Fibroblast of lung (primary cell): ENCODE data around the gene CLTC. TPM values are rescaled to one million over a fixed set of nuclear protein-coding genes. Genes with fewer than 3 reads are reported as not detected.

Source experiments
- DNase-seq, 2 donors: peaks; one replicate each; pipeline versions ENCODE4 v3.0.0 to v3.0.0-alpha.2; 2010; ENCODE audit warnings: low read depth in 2 of 2
- H2AFZ ChIP-seq: 2 replicates; pipeline ENCODE4 v1.5.1; 2012; ENCODE audit warnings: low read length, control low read depth, inconsistent platforms
- H3K27ac ChIP-seq: 2 replicates; pipeline ENCODE4 v1.5.1; 2011; ENCODE audit warnings: low read length, control low read depth; ENCODE audit not compliant: insufficient read depth
- H3K27me3 ChIP-seq: 2 replicates; pipeline ENCODE4 v1.5.1; 2011; ENCODE audit warnings: mild to moderate bottlenecking, low read length; ENCODE audit not compliant: control insufficient read depth, insufficient read depth
- H3K36me3 ChIP-seq: 2 replicates; pipeline ENCODE4 v1.5.1; 2011; ENCODE audit warnings: low read length; ENCODE audit not compliant: control insufficient read depth, insufficient read depth
- H3K4me1 ChIP-seq: 2 replicates; pipeline ENCODE4 v1.5.1; 2011; ENCODE audit warnings: low read length; ENCODE audit not compliant: control insufficient read depth, insufficient read depth; ENCODE audit errors: extremely low read depth
- H3K4me2 ChIP-seq: 2 replicates; pipeline ENCODE4 v1.5.1; 2011; ENCODE audit warnings: low read length, control low read depth; ENCODE audit not compliant: insufficient read depth; ENCODE audit errors: extremely low read depth
- H3K4me3 ChIP-seq, 4 experiments: fragments of 200-600 bp in 1 of 4; sonication (generic) in 1 of 4; replicated peaks in 1 of 4; 2 replicates each; pipeline ENCODE4 v1.5.1; 2011 to 2016; ENCODE audit warnings: low read length in 4 of 4, low read depth in 3 of 4, mild to moderate bottlenecking in 3 of 4, control low read depth in 2 of 4, inconsistent platforms in 1 of 4, mixed read lengths in 1 of 4; ENCODE audit not compliant: insufficient read depth in 1 of 4; ENCODE audit errors: control extremely low read depth in 1 of 4
- H3K79me2 ChIP-seq: 2 replicates; pipeline ENCODE4 v1.5.1; 2012; ENCODE audit warnings: mild to moderate bottlenecking, low read length, inconsistent platforms; ENCODE audit not compliant: control insufficient read depth, insufficient read depth
- H3K9ac ChIP-seq: 2 replicates; pipeline ENCODE4 v1.5.1; 2011; ENCODE audit warnings: mild to moderate bottlenecking, low read length, control low read depth; ENCODE audit not compliant: insufficient read depth
- H3K9me3 ChIP-seq: 2 replicates; pipeline ENCODE4 v1.5.1; 2012; ENCODE audit warnings: low read depth, low read length; ENCODE audit not compliant: control insufficient read depth, insufficient read depth
- H4K20me1 ChIP-seq: 2 replicates; pipeline ENCODE4 v1.5.1; 2011; ENCODE audit warnings: low read length; ENCODE audit not compliant: control insufficient read depth, insufficient read depth; ENCODE audit errors: extremely low read depth
- EZH2 ChIP-seq: IDR thresholded peaks from 2 replicates; pipeline ENCODE4 v1.5.1; 2012; ENCODE audit warnings: low read length, control low read depth, mild to moderate bottlenecking; ENCODE audit errors: missing control alignments
- polyA plus RNA-seq, 2 donors: library from polyadenylated mRNA; depleted of rRNA in 1 of 2; stranded (reverse) in 1 of 2; unstranded in 1 of 2; fragments of >200 nt; gene quantifications; 2 replicates each; pipeline ENCODE4 v1.2.1, GENCODE V29; 2011 to 2012; ENCODE audit warnings: missing spikeins in 1 of 2
- total RNA-seq: library from RNA; depleted of rRNA; stranded (reverse); fragments of >200 nt; gene quantifications from 2 replicates; pipeline ENCODE4 v1.2.1, GENCODE V29; 2014
- TF ChIP-seq, protein P1 (sequence below), 2 donors: IDR thresholded peaks in 1 of 2; conservative IDR thresholded peaks in 1 of 2; 1 replicate in 1 of 2; 2 replicates in 1 of 2; pipeline ENCODE4 v1.5.1; 2011 to 2012; ENCODE audit warnings: low read length in 2 of 2, control low read depth in 1 of 2, inconsistent platforms in 1 of 2, low read depth in 1 of 2, mild to moderate bottlenecking in 1 of 2

Gene CLTC
- total and polyA plus RNA-seq, 2 donors (not counting 1 experiment from before 2014, with no cell fraction given): 468 to 621 TPM

DNA sequence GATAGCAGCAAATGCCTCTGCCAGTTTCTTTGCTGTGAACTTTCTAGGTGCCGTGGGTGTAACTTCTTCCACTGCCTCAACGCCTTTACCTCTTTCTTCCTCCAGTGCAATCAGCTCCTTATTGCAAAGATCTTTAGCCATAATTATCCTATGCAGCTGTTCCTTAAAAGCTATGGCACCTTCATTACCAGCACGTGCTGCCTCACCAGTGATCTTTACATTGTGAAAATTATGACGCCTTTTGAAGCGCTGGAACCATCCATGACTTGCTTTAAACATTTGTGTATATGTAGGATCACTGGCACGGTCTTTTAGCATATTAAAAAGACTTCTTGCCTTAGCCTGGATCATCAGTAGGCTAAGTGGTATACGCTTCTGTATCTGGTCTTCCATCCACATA, 79.5 kb downstream of the CLTC start:
- no peaks in the 10 kb centered on the region for H4K20me1 ChIP-seq
- H3K9ac ChIP-seq: no peak overlapping the region
- no peak overlapping the region for H2AFZ ChIP-seq
- no peak overlapping the region for H3K4me3 ChIP-seq
- H3K4me2 ChIP-seq: no peak overlapping the region
- H3K79me2 ChIP-seq: peaks cover 94% of the 10 kb centered on the region
- peaks cover 13% of the 10 kb centered on the region for H3K36me3 ChIP-seq
- TF ChIP-seq, protein P1, sequence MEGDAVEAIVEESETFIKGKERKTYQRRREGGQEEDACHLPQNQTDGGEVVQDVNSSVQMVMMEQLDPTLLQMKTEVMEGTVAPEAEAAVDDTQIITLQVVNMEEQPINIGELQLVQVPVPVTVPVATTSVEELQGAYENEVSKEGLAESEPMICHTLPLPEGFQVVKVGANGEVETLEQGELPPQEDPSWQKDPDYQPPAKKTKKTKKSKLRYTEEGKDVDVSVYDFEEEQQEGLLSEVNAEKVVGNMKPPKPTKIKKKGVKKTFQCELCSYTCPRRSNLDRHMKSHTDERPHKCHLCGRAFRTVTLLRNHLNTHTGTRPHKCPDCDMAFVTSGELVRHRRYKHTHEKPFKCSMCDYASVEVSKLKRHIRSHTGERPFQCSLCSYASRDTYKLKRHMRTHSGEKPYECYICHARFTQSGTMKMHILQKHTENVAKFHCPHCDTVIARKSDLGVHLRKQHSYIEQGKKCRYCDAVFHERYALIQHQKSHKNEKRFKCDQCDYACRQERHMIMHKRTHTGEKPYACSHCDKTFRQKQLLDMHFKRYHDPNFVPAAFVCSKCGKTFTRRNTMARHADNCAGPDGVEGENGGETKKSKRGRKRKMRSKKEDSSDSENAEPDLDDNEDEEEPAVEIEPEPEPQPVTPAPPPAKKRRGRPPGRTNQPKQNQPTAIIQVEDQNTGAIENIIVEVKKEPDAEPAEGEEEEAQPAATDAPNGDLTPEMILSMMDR (conservative IDR thresholded peaks at IDR 0.05 in 1 of 2, IDR thresholded peaks at IDR 0.05 in 1 of 2; ENCODE audit: low read depth in 1 of 2, low read length in 2 of 2): no peak
- TF ChIP-seq EZH2: no peak
- H3K27me3 ChIP-seq: no peaks in the 10 kb centered on the region
- no peak for DNase-seq
- H3K27ac ChIP-seq: no peak overlapping the region
- H3K4me1 ChIP-seq: no peaks in the 10 kb centered on the region
- H3K9me3 ChIP-seq: no peaks in the 10 kb centered on the region

DNA sequence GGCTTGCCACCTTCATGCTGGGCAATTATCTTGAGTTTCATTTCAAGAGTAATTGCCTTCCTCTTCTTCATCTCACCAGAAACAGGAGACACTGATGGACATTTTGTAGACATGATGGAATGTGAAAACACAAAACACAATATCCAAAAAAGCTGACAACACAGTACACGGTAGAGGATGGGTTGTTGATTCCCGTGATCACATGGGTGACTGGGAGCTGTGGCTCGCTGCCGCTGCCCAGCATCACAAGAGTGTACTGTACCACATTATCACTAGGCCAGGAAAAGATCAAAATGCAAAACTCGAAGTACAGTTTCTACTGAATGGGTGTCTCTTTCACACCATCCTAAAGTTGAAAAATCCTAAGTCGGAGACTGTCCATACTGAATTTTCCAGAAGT, 80.1 kb downstream of the CLTC start:
- no peaks in the 10 kb centered on the region for H3K9me3 ChIP-seq
- no peak overlapping the region for H2AFZ ChIP-seq
- H3K4me3 ChIP-seq: no peak overlapping the region
- no peak for DNase-seq
- H3K4me2 ChIP-seq: no peak overlapping the region
- H3K36me3 ChIP-seq: peaks cover 11% of the 10 kb centered on the region
- no peaks in the 10 kb centered on the region for H3K4me1 ChIP-seq
- H3K79me2 ChIP-seq: peaks cover 95% of the 10 kb centered on the region
- H3K27ac ChIP-seq: no peak overlapping the region
- no peaks in the 10 kb centered on the region for H3K27me3 ChIP-seq
- no peak overlapping the region for H3K9ac ChIP-seq
- TF ChIP-seq, protein P1 (conservative IDR thresholded peaks at IDR 0.05 in 1 of 2, IDR thresholded peaks at IDR 0.05 in 1 of 2; ENCODE audit: low read depth in 1 of 2, low read length in 2 of 2): no peak
- no peak for TF ChIP-seq EZH2
- H4K20me1 ChIP-seq: no peaks in the 10 kb centered on the region

DNA sequence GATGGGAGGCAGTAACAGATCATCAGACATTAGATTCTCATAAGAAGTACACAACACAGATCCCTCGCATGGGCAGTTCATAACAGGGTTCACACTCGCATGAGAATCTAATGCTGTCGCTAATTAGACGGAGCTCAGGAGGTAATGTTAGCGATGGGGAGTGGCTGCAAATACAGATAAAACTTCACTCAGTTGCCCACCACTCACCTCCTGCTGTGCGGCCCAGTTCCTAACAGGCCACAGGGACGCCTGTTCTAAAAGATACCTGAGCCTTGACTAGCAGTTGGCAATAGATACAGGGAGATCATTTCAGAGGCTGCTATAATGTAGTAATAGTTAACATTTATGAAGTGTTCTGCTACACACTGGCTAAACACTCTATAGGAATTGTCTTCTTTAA, 82.6 kb downstream of the CLTC start:
- Histone ChIP-seq H3K79me2 (peaks cover 96% of the 10 kb centered on the region), H3K9ac (no peak overlapping the region), H3K4me2 (no peak overlapping the region), H3K4me1 (no peaks in the 10 kb centered on the region), H3K27me3 (no peaks in the 10 kb centered on the region), H3K27ac (no peak overlapping the region), H3K9me3 (no peaks in the 10 kb centered on the region), H4K20me1 (no peaks in the 10 kb centered on the region), H3K4me3 (no peak overlapping the region), H3K36me3 (peaks cover 8% of the 10 kb centered on the region), H2AFZ (no peak overlapping the region)
- no peak for DNase-seq
- TF ChIP-seq, protein P1 (conservative IDR thresholded peaks at IDR 0.05 in 1 of 2, IDR thresholded peaks at IDR 0.05 in 1 of 2; ENCODE audit: low read depth in 1 of 2, low read length in 2 of 2): no peak
- no peak for TF ChIP-seq EZH2
